Esophagus muscularis mucosa (tissue), 4 donors: ENCODE results near the gene GOLGA8O.
"Not testable (repeated sequence)": the region's sequence is repeated elsewhere in the genome, so short reads cannot be mapped to it uniquely, and the experiment has no call there.

ENCODE experiments used
- CTCF ChIP-seq, 3 experiments: fragments of 200-600 bp in 2 of 3; fragments of 450-650 bp in 1 of 3; sonication (generic) in 2 of 3; IDR thresholded peaks; one replicate each; pipeline ENCODE4 v1.5.1; 2017 to 2019; ENCODE audit warnings: antibody characterized with exemption in 3 of 3, mild to moderate bottlenecking in 2 of 3, moderate library complexity in 1 of 3
- EP300 ChIP-seq: sonication (generic); formaldehyde crosslinking; IDR thresholded peaks from one replicate; pipeline ENCODE4 v1.6.1; 2017; ENCODE audit warnings: antibody characterized with exemption
- POLR2A ChIP-seq: fragments of 450-650 bp; IDR thresholded peaks from one replicate; pipeline ENCODE4 v1.6.1; 2017; ENCODE audit warnings: antibody characterized with exemption, moderate library complexity, mild to moderate bottlenecking, low read depth
- POLR2AphosphoS5 ChIP-seq, 2 donors: sonication (generic); formaldehyde crosslinking; IDR thresholded peaks; one replicate each; pipeline ENCODE4 v1.6.1; 2017; ENCODE audit warnings: antibody characterized with exemption in 2 of 2

- not testable (repeated sequence) for TF ChIP-seq CTCF (IDR thresholded peaks at IDR 0.05); POLR2A; POLR2AphosphoS5 (IDR thresholded peaks at IDR 0.05); EP300
Measured at GRCh38 chr15:32426511-32426910, 28.9 kb downstream of the GOLGA8O start.
